Measurements from ENCODE around the gene LRRFIP1.
"Not testable (repeated sequence)": the region's sequence is repeated elsewhere in the genome, so short reads cannot be mapped to it uniquely, and the experiment has no call there.

The LRRFIP1 gene

GRCh38 chr2:237744613-237745249, 117.3 kb downstream of the LRRFIP1 start:
- peak; percentile 85 for DNase-seq (ENCODE audit: low spot score)

GRCh38 chr2:237745250-237745613, 117.8 kb downstream of the LRRFIP1 start:
- DNase-seq (ENCODE audit: low spot score), result no peak

DNA sequence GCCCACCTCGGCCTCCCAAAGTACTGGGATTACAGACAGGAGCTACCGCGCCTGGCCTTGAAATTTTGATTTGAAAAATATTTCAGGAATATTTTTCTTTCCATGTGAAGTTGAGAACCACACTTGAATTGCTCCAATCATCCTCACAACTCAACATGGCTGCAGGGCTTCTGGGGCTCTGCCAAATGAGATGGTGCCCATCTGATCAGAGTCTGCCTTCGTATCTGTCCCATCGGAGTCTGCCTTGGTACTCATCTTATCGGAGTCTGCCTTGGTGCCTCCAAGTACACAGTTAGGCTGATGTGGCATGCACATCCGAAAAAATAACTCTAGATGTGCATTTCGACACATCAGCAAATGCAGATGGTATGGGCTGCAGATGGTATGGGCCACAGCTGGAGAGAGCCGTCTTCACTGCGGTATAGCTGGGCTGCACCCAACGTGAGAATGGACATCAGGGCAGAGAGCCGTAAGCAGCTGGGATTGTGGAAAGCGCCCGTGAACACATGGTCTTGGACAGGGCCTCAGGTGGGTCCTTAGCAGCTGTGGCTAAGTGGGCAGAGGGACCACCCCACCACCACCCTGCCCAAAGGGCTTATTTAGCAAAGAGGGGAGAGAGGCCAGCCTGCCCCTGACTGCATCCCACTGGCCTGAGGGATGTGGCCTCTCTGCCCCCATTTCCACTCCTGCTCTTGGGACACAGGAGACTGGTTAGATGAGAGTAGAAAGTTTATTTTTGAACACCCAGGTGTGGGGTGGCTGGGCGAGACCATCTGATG, 119.1 kb downstream of the LRRFIP1 start:
- DNase-seq (ENCODE audit: low spot score), result no peak

- no peak for DNase-seq (ENCODE audit: low spot score)
Measured at GRCh38 chr2:237747189-237747588, 119.8 kb downstream of the LRRFIP1 start.

- DNase-seq (ENCODE audit: low spot score), result no peak
Measured at GRCh38 chr2:237749002-237749401, 121.6 kb downstream of the LRRFIP1 start.

- DNase-seq (ENCODE audit: low spot score), result no peak
Measured at GRCh38 chr2:237749961-237750360, 122.6 kb downstream of the LRRFIP1 start.

- not testable (repeated sequence) for DNase-seq (ENCODE audit: low spot score)
Measured at GRCh38 chr2:237750441-237750840, 123.1 kb downstream of the LRRFIP1 start.

DNA sequence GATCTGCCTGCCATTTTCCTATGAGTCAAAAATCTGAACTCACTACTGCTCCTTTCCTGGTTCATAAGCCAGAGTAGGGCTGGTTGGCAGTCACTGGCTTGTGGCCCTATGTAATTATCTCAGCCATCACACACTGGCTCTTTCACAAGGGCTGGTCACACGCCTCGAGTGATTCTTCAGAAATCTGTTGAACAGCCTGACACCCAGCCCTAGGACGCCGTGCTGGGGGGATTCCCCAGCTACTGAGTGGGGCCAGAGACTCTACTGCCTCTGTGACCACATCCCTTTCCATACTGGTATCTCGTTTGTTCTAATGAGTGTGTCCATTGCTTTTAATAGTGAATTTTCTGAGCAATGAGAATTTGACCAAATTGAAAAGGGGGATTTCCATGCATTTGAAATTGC, 125.4 kb downstream of the LRRFIP1 start:
- DNase-seq (ENCODE audit: low spot score), result no peak

DNA sequence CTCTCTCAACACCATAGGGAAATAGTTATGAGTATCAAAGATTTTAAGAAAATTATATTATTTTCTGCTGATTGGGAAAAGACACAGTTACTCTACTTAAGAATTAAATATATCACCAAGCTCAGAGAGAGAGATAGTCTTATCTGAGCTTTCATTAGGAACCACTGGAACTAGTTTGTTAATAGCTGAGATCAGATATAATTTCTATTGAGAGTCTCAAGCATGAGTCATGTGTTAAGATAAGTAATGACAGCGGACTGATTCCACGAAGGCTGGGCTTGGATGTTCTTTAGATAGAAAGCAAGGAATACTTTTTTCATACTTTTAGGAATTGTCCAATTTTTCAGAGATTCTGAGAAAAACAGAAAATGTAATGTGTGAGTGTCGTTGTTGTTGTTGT, 126.8 kb downstream of the LRRFIP1 start:
- DNase-seq (ENCODE audit: low spot score), result no peak

DNA sequence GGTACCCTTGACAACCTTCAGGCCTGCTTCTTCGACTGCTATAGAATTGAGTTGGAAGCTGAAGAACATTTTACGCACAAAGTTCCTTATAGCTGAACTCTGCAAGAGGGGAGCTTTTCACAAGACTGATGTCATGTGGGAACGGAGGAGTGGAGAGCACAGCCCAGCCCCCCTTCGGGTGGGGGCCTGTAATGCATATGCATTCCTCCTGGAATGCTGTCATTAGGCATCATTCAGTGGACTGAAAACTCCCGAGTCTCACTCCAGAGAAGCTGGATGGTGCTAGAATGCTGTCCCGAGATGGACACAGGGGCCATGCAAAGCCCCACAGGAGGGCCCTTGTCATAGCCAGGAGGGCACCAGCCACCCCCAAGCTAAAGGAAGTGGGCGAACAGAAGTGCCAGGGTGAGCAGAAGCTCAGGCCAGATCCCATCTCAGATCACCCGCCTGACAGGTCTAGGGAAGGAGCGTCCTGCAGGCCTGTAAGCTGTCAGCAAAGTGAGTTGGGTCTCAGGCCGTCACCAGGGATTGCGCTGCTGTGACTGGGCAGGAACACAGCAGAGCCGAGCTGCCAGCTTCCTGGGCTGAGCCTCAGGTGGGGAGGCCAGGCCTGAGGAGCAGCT, 127.3 kb downstream of the LRRFIP1 start:
- no peak for DNase-seq (ENCODE audit: low spot score)

DNA sequence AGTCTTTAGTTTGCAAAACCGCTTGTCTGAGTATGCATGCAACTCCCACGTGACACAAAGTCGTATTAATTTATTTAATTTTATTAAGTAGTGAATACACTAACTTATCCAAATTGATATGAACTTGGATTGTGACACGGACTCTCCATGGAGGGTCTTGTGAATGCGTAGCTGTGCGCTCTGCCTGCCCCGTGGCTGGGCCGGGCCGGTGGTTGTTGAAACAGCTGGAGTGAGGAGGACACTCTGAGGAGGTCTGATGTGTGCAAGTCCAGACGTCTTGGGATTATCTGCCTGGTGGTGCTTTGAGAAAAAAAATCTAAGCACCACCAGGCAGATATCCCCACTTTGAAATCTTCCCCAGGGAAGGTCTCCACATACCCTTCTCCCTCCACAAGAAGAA, 130.2 kb downstream of the LRRFIP1 start:
- no peak for DNase-seq (ENCODE audit: low spot score)

GRCh38 chr2:237758185-237758584, 130.8 kb downstream of the LRRFIP1 start:
- DNase-seq (ENCODE audit: low spot score), result no peak

- no peak for DNase-seq (ENCODE audit: low spot score)
Measured at GRCh38 chr2:237759176-237759575, 131.8 kb downstream of the LRRFIP1 start.

DNA sequence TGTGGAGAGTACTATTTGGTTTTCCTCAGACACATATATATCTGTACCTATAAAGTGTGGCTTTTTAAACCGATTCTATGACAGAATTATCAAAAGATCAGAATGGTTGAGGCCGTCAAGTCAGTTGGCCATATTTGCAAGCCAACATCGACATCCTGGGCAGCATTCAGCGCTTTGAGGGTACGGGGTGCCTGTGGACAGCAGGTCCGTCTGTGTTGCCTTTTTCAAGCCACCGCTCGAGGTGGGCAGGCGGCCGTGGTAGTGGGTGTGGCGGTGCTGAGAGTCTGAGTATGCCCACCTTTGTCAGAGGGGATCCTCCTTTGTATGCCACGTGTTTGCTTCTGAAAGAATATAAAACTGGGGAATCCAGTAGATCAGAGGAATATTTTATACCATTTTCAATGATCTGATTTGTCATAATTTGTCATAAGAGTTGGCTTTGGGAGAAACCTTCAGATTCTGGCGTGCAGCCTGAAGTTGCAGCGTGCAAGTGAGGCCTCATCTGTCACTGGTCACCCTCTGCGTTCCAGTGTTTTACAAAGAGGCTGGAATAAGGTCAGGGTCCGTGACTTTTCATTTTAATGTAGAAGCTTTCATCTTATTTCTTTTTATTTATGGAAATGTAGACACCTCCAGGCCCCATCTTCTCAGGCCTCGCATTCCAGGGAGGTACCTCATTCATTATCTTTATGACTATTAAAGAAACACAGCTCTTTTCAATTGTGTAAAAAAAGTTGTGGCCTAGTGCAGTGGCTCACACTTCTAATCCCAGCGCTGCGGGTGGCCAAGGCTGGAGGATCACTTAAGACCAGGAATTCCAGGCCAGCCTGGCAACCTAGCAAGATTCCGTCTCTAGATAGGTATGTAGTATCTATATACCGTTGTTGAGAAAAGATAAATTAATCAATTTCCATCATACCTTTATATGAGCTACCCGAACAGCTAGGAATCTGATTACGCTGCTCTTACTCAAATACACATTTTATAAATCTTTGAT, 133.4 kb downstream of the LRRFIP1 start:
- no peak for DNase-seq (ENCODE audit: low spot score)

GRCh38 chr2:237762291-237763182, 135.2 kb downstream of the LRRFIP1 start:
- peak; percentile 68 for DNase-seq (ENCODE audit: low spot score)

GRCh38 chr2:237763812-237764211, 136.4 kb downstream of the LRRFIP1 start:
- DNase-seq (ENCODE audit: low spot score), result no peak

GRCh38 chr2:237765122-237765521, 137.7 kb downstream of the LRRFIP1 start:
- DNase-seq (ENCODE audit: low spot score), result not testable (repeated sequence)

DNA sequence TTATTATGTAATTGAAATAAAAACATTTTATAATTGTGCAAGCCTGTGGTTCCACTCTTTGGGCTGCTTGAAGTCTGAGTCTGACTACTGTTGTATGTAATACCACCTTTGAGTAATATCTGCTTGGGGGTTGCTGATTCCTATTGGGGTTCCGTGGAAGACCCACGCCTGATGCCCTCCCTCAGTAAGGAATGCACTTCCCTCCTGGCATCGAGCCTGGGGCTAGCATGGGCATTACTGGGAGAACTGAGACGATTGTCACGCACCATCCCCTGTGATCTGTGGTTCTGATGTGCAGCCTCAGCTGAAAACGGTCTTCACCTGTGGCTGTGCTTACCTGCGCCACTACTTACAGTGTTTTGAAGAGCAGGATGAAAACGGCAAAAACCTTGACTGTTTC, 138.5 kb downstream of the LRRFIP1 start:
- DNase-seq (ENCODE audit: low spot score), result no peak

- peak; percentile 37 for DNase-seq (ENCODE audit: low spot score)
Measured at GRCh38 chr2:237766340-237766739, 139.0 kb downstream of the LRRFIP1 start.

- no peak for DNase-seq (ENCODE audit: low spot score)
Measured at GRCh38 chr2:237772513-237772912, 145.1 kb downstream of the LRRFIP1 start.

DNA sequence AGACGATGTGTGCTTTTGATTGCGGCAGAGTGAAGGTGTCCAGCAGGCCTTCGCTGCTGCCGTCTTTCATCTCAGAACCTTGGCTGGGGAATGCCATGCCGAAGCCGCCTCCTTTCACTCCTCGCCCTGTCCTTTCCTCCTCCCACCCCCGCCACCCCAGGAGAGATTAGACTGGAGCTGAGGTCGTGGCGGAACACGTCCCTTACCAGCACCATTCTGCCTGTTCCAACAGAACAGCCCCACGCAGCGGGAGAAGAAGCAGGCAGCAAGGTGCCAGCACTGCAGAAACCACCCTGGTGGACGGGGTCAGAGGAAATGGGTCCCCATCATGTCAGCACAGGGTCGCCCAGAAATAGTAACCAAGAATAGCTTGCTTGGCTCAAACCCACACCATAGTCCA, 146.4 kb downstream of the LRRFIP1 start:
- DNase-seq (ENCODE audit: low spot score), result no peak
